Activated CD8-positive, alpha-beta memory T cell treated with anti-CD3 and anti-CD28 coated beads for 4 hours (primary cell): ENCODE measurements around the gene TAOK3.
"Not testable (repeated sequence)": the region's sequence is repeated elsewhere in the genome, so short reads cannot be mapped to it uniquely, and the experiment has no call there.

ENCODE experiments used
- DNase-seq, 2 donors: peaks; one replicate each; pipeline ENCODE4 v3.0.0-alpha.2; 2020; ENCODE audit warnings: low read depth in 2 of 2

Gene TAOK3

DNA sequence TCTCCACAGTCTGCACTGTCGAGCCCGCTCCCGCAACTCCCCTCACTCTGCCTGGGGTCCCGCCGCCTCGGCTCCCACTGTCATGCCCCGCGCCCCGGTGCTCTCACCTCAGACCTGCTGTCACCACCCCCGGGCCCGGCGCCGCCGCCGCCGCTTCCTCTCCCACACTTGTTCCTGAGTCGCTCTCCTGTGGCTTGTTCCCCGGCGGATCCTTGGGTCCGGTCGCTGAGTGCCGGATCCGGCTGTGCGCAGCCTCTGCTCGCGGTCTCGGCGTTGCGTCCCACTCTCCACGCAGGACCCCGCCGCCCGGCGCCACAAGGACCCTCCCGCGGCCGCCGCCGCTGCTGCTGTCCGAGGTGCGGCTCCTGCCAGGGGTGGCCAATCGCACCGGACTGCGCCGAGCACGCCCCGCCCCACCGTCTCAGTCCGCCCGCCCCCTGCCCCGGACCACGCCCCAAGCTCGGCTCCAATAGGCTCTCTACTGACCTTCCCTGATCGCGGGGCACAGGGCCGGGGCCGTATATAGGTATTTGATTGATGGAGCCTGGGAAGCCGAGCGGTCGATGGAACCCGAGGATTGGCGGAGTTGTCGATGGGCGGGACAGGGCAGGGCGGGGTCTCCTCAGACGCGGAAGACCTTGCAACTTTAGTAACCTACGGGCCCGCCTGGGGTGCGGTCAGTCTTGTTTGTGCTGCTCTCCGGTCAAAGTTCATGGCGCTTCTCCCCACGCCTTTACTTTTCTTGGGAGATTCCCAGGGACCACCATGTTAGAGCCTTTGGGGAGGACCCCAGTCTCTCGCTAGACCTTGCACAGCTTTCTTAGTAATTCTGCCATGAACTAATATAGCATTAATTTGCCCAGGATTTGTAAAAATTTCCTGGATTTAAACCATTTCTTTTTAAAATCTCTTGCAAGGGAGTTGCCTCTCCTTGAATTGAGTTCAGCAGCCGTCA lies at the start of gene TAOK3:
TSS of gene TAOK3 (minus strand) at position 367 of the 955 bp plus-strand sequence. CDS start 117,340 bp downstream, outside the sequence.
- peak; percentile 94 to 95 for DNase-seq

DNA sequence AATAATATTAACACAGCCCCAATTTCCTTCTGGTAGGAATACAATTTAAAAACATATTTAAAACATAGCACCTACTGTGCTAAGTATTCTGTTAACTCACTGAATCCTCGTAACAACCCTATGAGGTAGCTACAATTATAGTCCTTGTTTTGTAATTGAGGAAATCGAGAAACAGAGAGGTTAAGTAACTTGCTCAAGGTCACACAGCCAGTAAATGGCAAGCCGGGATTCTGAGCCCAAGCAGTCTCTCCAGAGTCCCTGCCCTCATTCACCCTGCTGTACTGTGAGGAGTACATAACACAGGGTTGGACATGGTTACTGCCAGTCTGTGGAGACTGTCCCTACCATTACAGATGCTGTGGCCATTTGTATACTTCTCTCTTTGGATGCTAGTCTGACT lies 48.0 kb upstream of the TAOK3 start:
- no peak for DNase-seq

DNA sequence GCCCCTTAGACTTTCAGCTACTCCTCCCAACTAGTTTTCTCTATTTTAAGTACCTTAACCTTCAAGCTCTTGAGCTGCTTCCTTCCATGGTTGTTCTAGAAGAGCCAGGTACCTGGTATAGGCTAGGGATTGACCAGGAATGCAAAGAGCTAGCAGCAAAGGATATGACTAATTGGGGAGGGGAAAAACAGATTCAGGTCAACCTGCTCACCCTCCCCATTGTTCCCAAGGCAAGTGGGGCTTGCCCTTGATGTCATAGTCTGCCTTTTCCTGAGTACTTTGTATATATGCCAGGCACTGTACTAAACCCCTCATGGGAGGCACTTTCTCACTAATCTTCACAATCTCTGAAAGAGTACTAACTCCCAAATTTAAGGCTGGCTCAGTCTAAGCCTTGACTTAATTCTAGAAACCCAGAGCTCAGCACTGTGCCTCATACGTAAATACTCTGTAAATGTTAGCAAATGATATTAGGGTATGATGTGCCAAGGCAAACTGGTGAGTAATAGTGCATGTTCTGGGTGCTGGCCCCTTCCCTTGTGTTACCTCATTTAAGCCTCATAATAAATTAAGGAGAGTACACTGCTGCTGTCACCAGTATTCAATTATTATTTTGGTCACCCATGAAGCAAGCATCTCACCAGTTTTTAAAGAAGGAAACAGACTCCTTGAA lies 45.8 kb upstream of the TAOK3 start:
- no peak for DNase-seq

DNA sequence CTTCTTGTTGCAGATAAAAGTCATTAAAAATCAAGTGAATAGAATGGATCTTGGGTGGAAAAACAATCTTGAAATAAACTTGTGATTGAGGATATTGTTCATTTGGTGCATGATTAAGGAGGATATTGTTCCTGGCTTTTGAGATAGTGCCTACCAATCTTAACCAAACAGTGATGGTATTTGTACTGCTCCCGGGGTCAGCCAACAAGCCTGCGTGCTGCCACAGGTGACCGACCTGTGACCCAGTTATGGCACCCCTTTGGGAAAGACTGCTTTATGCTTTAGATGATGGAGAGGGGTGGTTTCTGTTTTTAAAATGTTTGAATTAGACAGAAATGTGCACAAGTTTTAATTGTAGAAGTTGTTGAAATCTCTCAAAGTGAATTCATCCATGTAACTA lies 45.2 kb upstream of the TAOK3 start:
- DNase-seq: no peak

DNA sequence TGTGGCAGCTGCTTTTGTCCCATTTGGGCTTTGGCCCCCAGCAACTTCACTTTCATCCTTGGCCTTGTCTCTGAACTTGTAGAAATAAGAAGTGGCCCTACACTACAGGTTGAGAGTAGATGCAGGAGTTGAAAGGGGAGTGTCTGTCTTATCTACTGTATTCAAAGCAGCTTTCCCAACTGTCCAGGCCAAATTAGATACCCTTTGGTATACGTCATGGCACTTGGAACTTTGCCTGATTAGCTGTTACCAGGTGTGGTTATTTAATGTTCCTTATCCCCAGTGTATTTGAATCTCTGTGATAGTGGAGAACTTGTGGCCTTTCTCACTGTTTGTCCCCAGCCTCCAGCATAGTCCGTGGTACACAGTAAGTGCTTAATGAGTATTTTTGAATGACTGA lies 37.1 kb upstream of the TAOK3 start:
- no peak for DNase-seq

DNA sequence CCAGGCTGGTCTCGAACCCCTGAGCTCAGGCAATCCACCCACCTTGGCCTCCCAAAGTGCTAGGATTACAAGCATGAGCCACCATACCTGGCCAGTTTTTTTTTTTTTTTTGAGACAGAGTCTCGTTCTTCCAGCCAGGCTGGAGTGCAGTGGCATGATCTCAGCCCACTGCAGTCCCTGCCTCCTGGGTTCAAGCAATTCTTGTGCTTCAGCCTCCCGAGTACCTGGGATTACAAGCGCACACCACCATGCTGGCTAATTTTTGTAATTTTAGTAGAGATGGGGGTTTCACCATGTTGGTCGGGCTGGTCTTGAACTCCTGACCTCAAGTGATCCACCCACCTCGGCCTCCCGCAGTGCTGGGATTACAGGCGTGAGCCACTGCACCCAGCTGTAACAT lies 35.5 kb upstream of the TAOK3 start:
- not testable (repeated sequence) for DNase-seq

DNA sequence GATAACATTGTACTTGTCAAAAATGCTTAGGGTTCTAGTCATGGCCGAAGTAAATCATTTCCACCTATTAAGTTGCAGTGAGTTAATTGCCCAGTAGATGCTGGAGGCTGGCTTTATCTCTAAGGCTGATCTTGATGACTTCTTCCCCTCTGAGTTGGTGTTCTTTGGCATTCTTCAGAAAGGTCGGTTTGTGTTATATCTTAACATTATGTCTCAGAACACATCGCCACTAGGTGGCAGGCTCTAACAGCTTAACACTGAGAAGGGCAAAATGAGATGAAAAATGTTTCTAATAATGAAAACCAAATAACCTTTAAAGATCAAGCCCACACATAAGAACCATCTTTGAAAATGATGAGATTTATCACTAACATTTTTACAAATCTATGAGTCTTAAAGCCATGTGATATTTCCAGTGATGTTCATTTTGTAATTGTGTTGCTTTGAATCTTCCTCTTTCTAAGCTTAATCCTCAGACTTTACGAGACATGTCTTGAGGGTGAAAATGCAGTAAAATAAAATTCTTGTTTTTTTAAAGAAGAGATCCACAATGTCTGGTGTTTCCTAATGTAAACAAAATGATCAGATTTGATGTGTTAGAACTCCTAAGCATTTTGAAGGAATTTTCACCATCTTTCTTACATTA lies 32.3 kb upstream of the TAOK3 start:
- peak; percentile 13 to 27 for DNase-seq

DNA sequence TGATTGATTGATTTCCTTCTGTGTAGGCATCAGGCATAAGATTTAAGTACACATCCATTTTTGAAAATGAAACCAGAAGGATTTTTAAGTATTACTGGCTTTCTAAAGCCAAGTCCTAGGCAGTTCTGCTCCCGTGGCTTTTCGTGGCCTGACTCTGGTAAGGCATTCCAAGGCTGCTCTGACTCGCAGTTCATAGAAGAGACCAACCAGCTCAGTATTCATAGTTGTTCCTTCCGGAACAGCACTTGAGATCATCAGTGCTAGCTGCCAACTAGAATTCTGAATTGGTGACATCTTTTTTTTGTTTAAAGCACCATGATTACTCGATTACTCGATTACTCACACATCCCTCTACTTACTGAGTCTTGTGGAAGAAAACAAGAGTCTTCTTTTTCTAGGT lies 29.5 kb upstream of the TAOK3 start:
- DNase-seq: no peak

DNA sequence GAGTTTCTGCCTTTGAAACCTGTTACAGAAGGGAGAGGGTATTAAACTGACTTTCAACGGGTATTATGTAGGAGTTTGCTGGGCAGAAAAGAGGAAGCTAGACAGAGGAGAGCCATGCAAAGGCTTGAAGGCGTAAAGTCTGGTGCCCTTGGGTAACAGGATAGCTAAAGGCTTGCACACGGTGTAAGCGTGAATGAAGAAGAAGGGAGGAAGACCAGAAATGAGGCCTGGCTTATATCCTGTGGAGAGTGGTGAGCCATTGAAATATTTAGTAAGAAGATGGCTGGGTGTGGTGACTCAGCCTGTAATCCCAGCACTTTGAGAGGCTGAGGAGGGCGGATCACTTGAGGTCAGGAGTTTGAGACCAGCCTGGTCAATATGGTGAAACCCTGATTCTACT lies 26.2 kb upstream of the TAOK3 start:
- DNase-seq: no peak

DNA sequence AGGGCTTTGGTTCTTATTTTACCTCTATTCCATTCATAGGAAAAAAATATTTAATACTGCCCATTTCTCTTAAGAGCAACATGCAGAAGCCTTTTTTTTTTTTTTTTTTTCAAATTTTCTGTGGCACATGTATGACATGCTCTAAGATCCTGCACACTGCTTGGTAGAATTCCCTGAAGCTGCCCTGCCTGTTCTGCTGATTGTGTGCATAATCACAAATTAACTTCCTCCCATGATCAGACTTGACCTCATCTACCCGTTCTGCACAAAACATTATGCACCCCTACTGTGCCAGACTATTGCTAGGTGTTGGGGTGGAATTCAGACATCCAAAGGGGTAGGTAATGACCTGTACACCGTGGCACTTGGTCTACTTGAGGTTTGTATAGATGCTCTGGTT lies 25.8 kb upstream of the TAOK3 start:
- no peak for DNase-seq

DNA sequence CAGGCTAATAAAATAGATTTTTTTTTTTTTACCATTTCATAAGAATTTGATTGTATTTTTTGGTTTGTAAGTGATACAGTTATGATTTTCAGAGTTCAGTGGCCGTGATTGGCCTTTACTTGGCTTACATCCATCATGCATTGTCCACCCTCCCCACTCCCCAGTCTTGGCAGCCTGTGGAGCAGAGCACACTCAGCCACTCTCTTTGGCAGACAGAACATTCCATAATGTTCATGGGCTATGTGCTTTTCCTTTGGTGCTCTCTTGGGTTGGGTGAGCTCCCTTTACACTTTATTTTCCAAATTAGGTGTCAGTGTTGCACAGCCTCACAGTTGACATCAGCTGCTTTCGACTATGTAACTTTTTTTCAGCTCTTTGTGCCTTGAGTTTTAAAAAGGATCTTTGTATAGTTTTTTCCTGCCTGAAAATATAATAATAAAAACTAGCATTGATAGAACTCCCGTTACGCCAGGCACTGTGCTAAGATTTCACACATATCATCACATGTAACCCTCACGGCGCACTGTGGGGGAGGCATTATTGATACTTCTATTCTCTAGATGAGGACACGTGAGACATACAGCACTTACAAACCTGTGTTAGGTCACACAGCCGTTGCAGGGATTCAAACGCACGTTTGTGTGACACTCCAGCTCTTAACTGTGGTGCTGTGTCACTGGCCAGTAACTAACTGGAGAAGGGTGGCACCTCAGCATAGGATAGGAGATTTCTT lies 25.2 kb upstream of the TAOK3 start:
- DNase-seq: no peak

DNA sequence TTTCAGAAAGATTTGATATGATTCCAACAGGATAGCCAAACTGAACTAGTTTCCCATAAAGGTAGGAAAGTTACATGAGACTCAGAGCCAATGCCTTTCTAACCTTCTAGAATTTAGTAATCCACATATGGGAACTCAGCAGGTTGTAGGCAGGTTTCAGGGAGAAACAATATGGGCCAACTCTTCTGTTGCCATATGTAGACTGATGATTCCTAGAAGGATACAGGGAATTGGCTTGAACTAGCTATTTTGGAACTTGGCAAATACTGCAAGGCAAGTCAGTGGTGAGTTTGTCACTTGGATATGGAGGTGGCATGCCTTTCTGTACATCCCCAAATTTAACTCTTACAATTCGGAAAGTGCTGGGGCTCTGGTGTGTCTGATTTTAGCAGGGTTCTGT lies 19.1 kb upstream of the TAOK3 start:
- DNase-seq: no peak

DNA sequence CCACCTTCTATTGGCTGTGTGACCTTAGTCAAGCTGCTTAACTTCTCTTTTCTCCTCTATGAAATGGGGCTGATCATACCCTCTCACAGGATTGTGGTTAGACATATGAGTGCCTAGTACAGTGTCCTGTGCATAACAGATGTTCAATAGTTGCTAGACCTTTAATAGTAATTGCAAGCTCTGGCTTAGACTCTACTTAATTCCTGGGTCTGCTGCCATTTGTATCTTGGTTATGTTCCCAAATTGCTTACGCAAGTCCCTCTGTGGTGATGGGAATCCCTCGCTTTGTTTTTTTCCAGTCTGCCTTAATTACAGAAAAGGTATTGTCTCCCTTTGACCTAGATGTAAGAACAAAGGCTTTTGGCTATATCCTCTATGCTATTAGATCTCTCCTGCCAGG lies 18.7 kb upstream of the TAOK3 start:
- no peak for DNase-seq

DNA sequence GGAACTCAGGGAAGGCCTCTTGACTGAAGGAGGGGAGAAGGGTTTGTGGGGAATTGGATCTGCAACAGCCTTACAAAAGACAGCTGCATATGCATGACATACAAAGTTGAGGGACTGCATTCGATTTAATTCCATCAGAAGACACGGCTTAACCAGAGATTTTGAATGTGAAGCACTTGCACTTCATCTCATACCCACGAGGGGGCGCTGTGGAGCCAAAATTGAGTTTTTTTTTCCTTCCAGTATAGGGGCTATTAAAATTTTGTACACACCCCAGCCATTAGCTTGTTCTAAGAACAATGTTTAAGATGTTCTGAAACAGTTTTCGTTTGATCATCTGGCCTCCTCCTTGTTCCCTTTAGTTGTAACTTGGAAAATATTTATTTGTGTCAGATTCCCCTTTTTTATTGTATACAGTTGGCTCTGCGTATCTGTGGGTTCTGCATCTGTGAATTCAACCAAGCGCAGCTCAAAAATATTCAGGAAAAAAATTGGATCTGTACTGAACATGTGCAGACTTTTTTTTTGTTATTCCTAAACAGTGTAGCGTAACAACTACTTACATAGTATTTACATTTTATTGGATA lies 5.3 kb upstream of the TAOK3 start:
- peak; percentile 35 to 57 for DNase-seq

DNA sequence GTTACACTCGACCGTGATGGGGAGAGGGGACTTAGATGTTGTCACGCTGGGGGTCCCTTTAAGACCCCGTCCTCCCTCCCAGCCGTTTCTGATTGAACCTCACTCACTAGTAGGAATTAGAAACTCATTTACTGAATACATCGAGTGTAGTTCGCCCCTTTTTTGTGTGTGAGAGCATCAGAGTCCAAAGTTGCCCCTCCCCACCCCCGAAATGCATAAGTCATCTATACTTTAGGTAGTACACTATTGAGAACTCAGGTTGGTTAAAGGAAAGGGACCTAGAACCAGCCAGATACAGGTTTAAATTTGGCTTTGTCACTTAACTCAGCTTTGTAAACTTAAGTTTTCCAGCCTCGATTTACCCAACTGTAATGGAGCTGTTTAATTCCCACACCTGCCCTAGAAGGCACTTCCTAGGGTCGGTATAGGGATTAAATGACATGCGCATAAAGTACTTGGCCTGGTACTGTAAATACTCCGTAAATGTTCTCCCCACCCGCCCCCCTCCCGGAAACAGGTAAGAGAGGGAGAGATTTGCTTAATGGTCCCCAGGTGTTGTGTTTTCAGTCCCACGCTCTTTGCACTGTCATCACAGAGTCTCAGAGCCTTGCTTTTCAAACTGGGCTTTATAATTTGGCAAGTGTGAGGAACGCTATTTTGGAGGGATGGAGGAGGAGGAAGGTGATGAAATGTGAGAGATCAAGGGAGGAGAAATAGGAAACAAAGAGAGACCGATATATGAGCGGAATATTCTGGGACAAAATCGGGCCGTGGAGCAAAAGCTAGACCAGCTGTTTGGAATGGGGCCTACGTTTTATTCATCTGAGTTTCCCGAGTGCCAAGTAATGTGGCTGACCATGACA lies 4.5 kb upstream of the TAOK3 start:
- no peak for DNase-seq

DNA sequence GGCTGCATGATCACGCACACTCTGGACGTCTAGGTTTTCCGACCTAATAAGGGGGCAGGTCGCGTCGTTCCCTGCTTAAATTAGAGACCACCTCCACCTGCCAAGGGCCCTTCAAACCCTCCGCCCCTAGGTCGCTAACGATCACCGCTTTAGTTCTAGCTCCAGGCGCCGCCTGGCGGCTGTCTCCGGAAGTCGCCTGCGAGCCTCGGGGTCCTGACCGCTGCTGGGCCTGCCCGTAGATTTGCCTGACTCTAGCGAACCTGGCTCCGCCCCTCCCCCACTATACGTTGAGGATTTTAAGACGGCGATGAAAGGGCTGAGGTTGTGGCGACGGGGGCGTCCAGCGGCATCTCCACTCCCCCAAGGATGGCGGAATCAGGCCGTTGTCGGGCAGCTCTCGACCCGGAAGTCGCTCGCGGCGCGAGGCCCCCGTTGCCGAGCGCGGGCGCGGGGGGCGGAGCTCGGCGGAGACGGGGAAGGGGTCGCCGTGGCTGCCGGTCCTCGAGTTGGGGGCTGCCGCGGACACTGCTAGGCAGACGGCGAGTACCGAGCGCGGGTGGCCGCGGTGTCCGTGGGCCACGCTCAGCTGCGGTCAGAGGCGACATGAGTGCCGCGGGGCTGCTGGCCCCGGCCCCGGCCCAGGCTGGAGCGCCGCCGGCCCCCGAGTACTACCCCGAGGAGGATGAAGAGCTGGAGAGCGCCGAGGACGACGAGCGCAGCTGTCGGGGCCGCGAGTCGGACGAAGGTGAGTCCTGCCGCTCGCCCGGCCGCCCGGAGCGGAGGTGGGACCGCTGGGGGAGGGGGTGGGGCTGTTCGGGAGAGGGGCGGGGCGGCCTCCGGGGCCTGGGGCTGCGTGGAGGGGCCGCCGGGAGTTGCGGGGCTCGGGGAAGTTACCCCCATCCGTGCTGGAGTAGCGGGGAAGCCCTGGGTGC lies 3.6 kb upstream of the TAOK3 start, which contains the start of gene SUDS3:
TSS of gene SUDS3 (plus strand) at position 467 of the 932 bp plus-strand sequence. CDS start at position 604, 137 bp downstream.
- DNase-seq: peak; percentile 86 to 89

DNA sequence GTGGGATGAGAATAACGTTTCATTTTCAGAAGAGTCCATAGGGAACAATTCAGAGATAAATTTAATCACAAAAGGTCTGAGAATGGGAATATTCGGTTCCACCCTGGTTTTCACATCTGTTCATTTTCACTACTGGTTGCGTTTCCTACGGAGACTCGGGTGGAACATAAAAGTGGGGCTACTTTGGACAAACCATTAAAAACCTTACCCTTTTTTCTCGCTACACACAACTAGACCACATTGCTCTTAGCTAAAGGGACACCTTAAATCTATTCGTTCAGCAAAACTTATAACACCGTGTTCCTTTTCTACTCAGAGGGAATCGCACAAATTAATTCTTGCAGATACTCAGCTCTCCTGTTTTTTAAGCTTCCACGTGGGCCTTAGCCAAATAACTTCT lies 2.6 kb upstream of the TAOK3 start:
- DNase-seq: no peak

DNA sequence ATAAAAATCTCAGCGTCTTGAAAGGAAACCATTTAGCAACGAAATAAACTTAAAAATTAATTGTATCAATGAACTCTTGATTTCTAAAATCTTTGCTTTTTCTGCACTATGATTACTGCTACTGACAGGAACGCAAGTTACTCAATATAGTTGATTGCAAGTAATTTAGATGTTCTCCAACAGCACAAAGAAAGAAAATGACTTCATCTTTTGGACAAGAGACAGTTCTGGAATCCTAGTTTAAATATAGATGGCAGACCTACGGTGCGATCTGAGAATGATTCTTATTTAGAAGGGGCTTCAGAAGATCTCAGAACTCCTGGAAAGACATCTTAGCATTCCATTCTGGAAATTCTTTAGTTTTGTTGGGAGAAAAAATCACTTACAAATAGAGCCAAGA lies 2.2 kb upstream of the TAOK3 start:
- DNase-seq: no peak

DNA sequence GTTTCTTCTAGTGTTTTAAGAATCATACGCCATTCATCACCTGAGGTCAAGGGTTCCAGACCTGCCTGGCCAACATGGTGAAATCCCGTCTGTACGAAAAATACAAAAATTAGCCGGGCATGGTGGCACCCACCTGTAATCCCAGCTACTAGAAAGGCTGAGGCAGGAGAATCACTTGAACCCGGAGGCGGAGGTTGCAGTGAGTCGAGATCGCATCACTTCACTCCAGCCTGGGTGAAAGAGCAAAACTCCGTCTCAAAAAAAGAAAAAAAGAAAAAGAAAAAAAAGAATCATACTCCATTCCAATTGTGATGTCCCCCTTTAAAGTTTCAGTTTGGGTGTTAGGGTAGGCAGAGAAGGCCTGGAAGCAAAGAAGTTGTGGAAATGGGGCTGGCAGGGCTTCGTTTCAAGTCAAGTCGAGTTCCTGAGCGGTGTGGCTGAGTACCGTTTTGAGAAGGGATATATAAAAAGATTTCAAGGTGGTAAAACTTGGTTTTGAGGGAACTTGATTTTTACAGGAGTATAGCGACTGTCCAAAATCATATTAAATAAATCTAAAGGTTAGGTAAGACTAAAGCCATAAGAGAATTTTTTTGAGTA lies 1.5 kb upstream of the TAOK3 start:
- no peak for DNase-seq
